Stimulated activated CD8-positive, alpha-beta memory T cell treated with anti-CD3 and anti-CD28 coated beads, Interleukin-15, amount 100 ng/mL, for 48 hours (primary cell): ENCODE results near the gene KLHL21.

Experiments used
- DNase-seq, 2 donors: peaks; one replicate each; pipeline ENCODE4 v3.0.0-alpha.2; 2020; ENCODE audit warnings: low read depth in 2 of 2

Gene KLHL21

DNA sequence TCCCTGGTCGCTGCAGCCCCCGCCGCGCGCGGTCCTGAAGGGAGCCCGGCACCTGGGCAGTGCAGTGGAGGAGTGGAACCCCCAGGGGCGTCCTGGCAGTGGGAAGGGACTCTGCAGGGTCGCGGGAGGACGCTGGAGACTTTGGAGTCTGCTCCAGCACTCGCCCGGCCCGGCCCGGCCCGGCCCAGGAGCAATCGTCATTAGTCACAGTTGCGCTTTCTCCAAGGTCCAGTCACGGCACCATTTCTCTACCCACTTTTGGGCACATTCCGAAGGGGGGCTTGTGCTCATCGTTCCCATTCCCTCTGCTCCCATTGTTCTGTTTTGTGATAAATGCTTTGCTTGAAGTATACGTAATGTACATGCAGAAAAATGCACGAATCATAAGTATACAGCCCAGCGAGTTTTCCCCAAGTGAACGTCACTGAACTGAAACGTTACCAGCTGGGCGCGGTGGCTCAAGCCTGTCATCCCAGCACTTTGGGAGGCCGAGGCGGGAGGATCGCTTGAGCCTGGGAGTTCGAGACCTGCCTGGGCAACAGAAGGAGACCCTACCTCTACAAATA is 23.0 kb upstream of the KLHL21 start:
- DNase-seq: no peak

DNA sequence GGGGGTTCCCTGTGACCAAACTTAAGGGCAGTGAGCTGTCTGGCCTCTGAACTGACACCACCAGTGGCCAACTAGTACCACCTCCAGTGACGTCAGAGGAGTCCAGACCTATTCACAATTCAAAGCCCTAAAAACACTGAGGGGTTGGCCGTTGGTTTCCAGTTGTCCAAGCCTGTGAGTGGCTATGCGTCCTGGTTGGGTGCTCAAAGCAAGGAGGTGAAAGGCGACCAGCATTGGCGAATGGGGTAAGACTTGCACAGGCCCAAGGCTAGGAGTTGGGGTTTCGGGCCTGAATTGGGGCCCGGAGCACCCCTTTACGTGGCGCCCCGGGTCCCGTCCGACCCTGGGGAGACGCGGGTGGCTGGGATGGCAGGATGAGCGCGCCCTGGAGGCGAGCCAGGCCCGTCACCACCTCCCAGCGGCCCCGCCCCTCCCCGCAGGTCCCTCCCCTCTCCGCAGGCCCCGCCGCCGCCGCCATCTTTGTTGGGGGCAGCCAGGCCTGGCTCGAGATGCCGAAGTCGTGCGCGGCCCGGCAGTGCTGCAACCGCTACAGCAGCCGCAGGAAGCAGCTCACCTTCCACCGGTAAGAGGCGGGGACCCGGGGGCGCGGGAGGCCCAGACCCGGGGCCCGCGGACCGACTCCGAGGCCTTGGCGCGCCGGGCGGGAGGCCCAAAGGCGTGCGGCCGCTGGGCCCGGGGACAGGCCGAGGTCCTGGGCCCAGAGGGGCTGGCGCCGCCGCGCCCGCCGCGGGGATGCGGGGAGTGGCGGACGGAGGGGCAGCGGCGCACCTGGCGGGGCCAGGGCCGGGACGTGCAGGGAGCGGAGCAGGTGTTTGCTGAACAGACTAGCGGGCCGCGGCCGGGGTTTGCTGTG is 22.3 kb upstream of the KLHL21 start, which contains the start of gene THAP3:
THAP3 (plus strand) TSS at position 159 of the 874 bp plus-strand sequence; CDS start at position 510, 351 bp downstream.
- peak; percentile 77 for DNase-seq

DNA sequence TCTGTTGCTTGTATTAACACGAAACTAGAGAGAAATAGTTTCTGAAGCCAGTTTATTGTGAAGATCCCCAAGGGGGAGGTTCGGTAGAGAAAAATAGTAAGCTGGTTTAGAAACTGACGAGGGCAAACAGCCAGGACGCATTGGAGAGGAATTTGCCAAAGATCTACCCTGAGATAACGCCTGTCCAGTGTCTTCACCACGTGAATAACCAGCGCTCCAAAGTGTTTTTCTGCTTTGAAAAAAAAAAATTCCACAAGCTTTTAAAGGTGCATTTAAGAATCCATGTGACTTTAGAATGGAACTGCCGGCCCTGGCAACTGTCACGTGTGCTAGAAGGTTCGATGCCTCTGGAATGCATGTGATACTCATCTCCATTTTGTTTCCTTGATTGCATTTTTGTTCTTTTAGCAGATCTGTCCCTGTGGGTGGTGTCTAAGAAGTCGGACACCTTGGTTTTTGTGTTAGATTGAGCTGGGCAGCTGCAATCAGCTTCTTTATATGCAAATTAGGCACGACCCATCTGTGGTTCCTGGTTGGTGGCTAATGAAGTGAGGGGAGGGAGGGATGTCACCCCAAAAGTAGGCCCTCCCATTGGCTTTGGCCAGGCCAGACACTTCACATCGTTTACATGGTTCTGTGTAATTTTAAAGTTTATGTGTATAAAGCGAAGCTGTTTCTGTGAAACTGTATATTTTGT is 20.7 kb upstream of the KLHL21 start:
- DNase-seq: no peak

DNA sequence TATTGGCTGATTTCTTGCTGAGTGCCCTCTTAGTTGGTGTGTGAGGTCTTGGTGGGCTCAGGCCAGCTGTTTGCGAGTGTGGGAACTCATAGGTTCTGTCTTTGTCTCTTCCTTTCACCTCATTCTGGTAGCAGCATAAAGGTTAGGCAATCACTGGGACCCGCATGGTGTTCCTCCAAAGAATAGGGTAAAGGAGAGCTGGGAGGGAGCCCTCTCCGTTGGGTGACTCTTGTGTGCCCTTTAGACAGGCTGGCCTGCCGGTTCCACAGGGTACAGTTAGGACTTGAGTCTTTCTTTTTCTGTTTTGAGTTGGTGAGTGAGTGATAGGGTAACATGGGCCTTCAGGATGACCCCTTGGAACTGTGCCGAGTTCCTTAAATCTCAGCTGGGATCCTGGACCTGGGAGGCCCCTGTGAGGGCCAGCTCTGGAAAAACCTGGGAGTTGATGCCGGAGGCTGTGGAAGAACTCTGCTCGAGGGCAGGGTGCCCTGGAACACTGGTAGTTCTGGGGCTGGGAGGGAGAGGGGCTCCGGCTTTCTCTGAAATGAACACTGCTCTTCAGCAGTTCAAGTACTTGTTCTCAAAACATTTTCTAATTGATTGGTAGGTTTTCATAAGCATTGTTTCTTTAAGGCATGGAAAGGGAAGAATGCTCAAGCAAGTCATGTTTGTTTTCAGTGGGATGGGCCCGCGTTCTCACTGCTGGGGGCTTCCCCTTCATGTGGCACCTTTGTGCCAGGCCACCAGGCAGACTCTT is 19.9 kb upstream of the KLHL21 start:
- no peak for DNase-seq

DNA sequence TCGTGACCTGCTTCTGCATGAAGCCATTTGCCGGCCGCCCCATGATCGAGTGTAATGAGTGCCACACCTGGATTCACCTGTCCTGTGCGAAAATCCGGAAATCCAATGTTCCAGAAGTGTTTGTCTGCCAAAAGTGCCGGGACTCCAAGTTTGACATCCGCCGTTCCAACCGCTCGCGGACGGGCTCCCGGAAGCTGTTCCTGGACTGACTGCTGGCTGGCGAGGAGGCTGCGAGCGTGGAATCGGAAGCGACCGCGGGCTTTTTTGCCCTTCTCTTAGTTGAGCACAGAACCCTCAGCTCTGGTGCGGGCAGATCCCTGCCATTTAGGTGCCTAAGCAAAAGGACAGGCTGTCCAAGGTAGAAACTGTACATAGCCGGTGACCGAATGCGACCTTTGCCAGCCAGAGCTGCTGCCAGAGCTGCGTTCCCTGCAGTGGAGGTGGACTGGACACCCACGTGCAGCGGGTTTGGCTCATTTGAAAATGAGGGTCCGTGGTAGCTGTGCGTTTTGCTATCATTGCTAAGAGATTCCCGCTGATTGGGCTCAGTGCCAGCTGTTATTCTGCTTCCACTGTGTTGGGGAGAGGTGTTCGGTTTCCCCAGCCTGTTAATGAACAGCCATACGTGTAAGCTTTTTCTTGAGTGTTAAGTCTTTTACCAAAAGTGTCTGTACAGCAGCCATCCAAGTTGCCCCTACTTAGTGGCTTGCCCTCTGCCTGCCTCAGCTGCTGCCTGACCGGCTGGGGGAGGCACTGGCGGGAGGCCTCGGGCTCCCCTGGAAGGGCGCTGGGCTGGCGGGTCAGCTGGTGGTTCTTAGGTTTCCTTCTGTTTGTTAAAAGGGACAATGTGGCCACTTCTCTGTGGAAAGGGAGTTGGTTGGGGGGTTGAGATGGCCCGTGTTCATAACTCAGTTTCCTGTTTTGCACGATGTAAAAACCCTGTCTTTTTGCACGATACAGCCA is 19.0 kb upstream of the KLHL21 start:
- no peak for DNase-seq

DNA sequence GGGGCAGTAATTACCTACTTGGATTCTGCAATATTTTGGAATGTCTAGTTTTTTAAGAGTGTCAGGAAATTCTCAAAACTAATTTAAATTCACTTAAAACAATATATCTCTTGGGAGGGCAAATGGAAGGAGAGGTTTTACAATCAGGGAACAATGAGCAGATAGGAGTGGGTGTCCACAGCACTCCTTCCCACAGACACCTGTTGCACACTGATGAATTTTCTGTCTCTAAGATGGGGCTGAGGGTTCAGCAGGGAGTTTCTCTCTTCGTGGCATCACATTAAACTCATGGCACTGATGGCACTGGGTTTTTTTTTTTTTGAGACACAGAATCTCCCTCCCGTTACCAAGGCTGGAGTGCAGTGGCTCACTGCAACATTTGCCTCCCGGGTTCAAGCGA is 16.4 kb upstream of the KLHL21 start:
- no peak for DNase-seq

DNA sequence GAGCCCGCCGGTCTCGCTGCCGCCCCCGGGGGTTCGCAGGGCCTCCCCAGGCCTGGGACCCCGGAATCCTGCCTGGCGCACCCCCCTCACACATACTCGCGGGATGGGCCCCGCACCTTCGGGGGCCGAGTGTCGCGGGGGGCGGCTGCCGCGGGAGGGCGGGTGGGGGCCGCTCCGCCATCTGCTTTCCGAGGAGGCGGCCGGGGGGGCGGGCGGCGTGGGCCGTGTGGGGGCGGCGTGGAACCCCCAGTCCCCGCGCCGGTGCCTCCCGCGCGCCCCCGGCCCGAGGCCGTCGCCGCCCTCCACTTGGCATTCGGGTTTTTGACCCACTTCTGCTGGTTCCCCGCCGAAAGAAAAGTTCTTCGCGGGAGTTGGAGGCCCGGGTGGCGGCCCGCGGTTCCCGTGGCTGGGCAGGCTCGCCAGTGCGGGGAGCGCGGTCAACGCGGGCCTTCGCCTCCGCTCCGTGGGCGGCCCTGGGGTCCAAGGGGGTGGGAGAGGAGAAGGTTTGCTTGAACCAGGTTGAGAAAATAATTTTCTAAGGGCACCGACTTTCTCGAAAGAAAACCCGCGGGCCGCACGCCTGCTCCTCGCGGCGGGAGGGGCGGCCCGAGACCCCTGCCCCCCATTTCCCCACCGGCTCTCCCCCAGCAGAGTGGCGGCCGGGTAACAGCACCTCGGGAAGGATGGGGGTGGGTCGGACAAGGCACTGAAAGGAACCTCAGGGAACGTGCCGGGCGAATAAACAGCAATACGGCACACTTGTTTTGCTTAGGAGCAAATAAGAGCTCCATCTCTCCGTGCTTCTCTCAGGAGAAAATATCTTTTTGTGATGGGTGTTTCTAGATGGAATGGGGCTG is 12.5 kb upstream of the KLHL21 start:
- no peak for DNase-seq

DNA sequence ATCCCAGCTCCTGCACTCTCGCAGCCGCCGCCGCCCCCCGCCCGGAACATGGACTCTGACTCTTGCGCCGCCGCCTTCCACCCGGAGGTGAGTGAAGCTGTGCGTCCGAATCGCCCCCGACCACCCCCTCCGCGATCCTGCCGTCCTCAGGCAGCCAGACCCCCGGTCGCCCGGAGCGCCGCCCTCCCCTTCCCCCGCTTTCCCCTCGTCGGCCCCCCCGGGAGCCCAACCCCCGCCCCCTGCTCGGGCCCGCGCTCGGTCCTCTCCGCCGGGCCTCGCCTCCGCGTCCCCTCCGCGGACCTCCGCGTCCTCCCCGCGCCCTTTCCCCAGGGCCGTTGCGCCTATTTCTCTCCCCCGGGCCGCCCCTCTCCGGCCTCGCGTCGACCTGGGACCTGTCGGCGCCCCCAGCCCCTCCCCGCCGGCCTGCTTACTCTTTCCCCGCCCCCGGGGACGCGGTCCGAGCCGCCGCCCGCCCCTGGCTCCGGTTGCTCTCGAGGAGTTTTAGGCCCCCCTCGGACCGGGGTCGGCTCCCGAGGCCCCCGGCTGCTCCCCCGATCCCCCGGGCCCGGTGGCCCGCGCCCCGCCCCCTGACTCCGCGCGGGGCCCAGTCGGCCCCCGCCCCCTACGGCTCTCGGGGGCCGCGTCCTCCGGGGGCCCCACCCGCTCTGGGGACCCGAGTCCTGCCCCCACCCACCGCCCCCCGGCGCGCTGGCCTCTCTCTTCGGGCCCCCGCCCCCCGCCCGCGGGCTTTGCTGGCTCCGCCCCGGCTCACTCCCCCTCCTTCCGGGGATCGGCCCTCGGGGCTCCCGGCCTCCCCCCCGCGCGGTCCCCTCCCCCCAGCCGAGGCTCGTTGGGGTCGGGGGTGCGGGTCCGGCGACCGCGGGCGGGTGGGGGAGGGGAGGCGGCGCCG is 11.6 kb upstream of the KLHL21 start:
- DNase-seq: peak in 1 of 2 donors; percentile 38

DNA sequence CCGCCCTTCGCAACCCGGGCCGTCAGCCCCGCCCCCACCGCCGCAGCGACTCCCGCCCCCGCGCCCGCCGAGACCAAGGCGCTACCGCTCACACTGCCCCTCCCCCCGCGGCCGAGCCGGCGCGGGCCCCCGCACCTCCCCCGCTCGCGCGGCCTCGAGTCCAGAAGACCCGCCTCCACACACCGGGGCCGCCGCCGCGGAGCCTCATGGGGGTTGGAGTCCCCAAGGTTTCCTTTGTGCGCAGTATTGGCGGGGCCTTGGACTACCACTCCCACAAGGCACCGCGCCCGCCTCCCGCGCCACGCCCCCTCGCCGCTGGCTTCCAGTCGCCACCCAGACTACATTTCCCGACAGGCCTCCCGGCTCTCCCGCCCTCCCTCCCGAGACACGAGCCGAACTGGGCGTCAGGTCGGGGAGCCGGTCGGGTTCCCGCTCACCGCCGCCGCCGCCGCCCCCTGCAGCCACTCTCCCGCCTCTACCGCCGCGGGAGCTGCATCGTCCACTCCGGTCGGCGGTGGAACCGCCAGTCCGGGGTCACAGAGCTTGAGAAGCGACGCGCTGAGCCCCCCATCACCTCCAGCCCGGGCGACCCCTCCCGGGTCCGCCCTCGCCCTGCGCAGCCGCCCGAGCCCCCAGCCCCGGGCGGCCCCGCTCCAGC is 10.8 kb upstream of the KLHL21 start, which contains the start of gene PHF13:
PHF13 (plus strand) TSS at position 371 of the 658 bp plus-strand sequence. CDS start 336 bp downstream, outside the sequence.
- DNase-seq: peak; percentile 100

DNA sequence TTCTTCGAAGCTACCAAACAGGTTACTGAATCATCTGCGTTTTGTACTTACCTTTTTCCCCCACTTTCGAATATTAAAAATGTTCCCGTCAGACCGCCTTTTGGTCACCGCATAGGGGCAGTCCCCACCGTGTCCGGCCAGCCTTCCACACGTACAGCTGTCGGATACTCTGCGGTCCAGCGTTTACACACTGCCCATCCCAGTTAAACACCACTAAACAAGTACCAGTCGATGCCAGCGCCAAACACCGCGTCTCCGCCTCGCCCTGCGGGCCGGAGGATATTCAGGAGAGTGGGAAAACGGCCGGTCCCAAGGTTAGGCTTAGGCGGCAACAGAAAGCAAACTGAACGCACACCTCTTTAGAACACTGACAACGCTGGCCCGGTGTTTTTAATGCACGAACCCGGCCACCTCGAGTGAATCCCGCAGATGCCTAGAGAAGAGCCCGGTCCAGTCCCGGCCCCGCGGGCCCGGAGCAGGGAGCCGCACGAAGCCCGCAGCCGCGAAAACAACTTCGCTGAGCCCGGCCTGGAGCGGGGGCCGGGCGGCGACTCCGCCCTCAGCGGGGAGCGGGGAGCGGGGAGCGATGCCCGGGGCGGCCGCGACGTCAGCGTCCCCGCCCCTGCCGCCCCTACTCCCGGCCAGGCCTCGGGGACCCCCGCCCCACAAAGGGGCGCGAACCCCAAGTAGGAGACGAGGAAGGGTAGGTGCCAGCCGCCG is 10.1 kb upstream of the KLHL21 start:
- DNase-seq: no peak

DNA sequence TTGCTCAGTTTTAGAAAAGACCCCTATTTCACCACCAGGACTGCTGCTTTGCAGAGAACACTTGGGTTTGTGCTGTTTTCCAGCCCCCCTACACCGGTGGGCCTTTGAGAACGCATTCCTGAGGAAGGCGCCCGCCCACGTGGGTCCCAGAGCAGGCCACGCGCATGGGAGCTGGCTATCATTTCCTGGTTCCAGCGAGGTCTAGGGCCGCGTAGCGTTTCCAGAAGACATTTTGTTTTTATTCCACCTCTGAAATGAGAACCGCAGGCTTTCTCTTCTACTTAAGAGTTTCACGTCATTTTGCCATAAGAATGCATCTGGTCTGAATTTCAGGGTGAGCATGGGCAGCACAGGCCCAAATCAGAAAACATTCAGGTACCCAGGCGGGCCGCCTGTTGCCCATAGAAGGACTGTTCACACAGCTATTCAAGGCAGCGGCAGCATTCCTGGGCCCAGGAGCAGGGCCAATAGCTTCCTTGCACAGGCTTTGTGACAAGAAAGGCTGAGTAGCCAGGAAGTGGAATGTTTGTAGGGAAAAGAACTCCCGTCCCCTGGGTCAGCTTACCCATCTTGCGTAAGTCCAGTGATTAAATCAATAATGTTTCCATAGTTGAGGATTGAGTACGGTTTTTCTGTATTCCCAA is 1.4 kb upstream of the KLHL21 start:
- no peak for DNase-seq

DNA sequence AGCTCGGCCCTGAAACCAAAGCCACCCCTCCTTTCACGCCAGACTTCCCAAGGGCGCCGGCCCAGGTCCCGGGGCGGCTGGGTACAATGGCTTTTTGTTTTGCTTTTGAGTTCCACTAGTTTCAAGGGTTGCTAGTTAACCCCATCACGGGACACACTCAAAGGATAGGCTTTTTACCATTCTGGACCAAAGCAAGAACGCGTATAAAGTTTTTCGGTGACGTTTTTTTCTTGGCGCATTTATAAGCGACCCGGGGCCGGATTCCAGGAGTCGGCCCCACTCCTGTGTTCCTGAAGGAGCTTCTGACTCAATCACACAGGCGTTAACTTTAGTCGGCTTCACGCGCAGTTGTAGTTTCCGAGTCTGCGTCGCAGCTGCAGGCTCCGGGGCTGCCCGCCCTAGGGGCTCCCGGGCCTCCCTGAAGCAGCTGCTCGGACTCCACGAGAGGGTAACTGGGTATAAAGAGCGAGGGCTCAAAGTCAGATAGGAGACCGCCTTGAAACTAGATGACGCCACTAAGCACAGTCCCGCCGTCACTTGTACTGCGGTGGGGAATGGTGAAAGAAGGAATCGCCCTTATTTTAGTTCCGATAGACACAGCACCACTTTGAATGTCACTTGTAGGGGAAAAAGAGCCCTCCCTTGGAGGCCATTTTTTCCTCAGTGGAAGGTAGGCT is 707 bp upstream of the KLHL21 start:
- DNase-seq: peak in 1 of 2 donors; percentile 44

DNA sequence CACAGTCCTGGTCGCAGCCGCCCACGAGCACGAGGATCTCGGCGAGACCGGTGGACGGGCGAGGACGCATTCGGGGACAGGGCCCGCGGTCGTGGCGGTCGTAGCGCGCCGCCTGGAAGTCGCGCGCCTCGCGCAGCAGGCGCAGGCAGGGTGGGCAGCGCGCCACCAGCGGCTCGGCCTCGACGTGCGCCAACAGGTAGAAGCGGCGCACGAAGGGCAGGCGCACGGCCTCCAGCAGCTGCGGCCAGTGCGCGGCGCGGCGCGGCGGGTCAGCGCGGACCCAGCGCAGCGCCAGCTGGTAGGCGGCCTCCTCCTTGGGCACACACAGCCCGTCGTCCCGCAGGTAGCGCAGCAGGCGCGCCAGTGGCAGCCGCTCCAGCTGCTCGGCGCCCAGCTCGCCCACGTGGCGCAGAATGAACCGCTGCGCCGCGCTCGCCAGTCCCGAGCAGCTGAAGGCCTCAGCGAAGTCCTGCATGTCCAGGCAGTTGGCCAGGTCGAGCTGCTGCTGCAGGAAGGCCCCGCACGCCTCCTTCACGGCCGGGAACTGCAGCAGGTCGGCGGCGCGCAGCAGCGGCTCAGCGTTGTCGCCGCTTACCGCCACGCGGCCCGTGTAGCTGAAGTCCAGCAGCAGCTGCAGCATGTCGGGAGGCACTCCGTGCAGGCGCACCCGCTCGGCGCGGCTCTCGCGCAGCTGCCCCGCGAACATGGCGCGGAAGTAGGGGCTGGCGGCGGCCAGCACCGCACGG is 573 bp downstream of the KLHL21 start:
- no peak for DNase-seq

DNA sequence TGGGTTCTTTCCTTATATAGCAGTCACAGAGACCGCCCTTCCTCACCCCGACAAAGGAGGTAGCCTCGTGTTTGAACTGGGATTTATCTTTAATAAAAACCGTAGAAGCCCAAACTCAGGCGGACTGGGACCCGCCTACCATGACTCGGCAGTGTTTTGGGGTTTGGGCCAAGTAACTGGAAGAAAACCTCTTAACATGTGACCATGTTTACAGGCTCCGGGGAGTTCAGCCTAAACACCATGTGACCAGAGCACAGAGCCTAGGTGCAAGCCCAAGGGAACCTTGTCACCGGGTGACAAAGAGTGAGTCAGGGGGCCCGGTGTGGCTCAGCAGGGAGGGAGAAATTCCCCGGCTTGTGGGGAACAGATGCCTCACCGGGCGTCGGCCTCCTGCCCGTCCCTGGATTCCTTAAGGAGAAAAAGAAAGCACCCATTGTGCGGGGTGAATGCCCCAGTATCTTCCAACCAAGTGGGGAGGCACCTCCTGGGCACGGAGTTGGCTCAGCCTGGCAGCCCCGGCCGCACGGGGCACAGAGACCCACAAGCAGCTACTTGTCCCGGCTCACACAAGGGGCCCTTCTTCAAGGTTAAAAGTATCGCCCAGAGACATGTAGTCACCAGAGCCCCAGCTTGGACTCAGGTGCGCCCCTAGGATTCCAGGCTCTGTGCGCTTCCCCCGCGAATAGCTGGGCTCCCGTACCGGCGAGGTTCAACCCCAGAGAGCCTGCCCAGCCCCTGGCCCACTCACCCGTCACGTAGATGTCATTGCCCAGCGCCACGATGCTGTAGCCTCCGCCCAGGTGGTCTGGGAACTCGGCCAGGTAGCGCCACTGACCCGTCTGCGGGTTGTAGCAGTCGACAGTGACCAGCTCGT is 1.4 kb downstream of the KLHL21 start:
- peak; percentile 74 to 81 for DNase-seq
